H7 (cell line): ENCODE results near the gene ITGA1. TPM values are rescaled to one million over a fixed set of nuclear protein-coding genes. Genes with fewer than 3 reads are reported as not detected.

Source experiments
- DNase-seq: peaks from one replicate; pipeline ENCODE4 v3.0.0; 2012
- H3K27me3 ChIP-seq: 2 replicates; pipeline ENCODE4 v1.6.0; 2011; ENCODE audit warnings: mild to moderate bottlenecking, low read length; ENCODE audit not compliant: control insufficient read depth, insufficient read depth
- H3K36me3 ChIP-seq: replicated peaks from 2 replicates; pipeline ENCODE4 v1.5.1; 2011; ENCODE audit warnings: low read length; ENCODE audit not compliant: control insufficient read depth, insufficient read depth
- H3K4me3 ChIP-seq: 2 replicates; pipeline ENCODE4 v1.5.1; 2011; ENCODE audit warnings: low read depth, mild to moderate bottlenecking, control low read depth, low read length, moderate library complexity; ENCODE audit not compliant: insufficient read depth
- total RNA-seq: library from RNA; depleted of rRNA; stranded (reverse); fragments of >200 nt; shearing (Covaris generic); gene quantifications from 2 replicates; pipeline ENCODE4 v1.2.3, GENCODE V29; 2014

Gene ITGA1
- total RNA-seq, 1 experiment from 2014 or later = 2.6 TPM

GRCh38 chr5:52802272-52802973, 14.7 kb downstream of the ITGA1 start:
- no peaks in the 10 kb centered on the region for H3K27me3 ChIP-seq
- H3K36me3 ChIP-seq = peaks cover 7% of the 10 kb centered on the region
- no peak overlapping the region; the same call in 1 of the 2 replicates for H3K4me3 ChIP-seq
- no peak for DNase-seq

GRCh38 chr5:52802974-52803336, 15.2 kb downstream of the ITGA1 start:
- H3K4me3 ChIP-seq = no peak overlapping the region
- peaks cover 7% of the 10 kb centered on the region for H3K36me3 ChIP-seq
- DNase-seq = no peak
- H3K27me3 ChIP-seq = no peaks in the 10 kb centered on the region

- H3K27me3 ChIP-seq = no peaks in the 10 kb centered on the region
- no peak overlapping the region for H3K4me3 ChIP-seq
Measured at GRCh38 chr5:52804387-52804791, 16.7 kb downstream of the ITGA1 start.

GRCh38 chr5:52804981-52805380, 17.3 kb downstream of the ITGA1 start:
- Histone ChIP-seq H3K4me3 (no peak overlapping the region), H3K27me3 (no peaks in the 10 kb centered on the region), H3K36me3 (peaks cover 7% of the 10 kb centered on the region)
- DNase-seq = no peak

More at GRCh38 chr5:52804387-52804791, 16.7 kb downstream of the ITGA1 start:
- H3K36me3 ChIP-seq = peaks cover 7% of the 10 kb centered on the region
- no peak for DNase-seq

GRCh38 chr5:52805615-52806014, 17.9 kb downstream of the ITGA1 start:
- Histone ChIP-seq H3K36me3 (peaks cover 7% of the 10 kb centered on the region), H3K27me3 (no peaks in the 10 kb centered on the region), H3K4me3 (no peak overlapping the region)
- no peak for DNase-seq

GRCh38 chr5:52807037-52807436, 19.3 kb downstream of the ITGA1 start:
- DNase-seq = no peak
- no peaks in the 10 kb centered on the region for H3K27me3 ChIP-seq
- H3K4me3 ChIP-seq = no peak overlapping the region
- no peaks in the 10 kb centered on the region for H3K36me3 ChIP-seq

GRCh38 chr5:52807723-52808122, 20.0 kb downstream of the ITGA1 start:
- Histone ChIP-seq H3K27me3 (no peaks in the 10 kb centered on the region), H3K4me3 (no peak overlapping the region), H3K36me3 (no peaks in the 10 kb centered on the region)
- no peak for DNase-seq

- H3K4me3 ChIP-seq = no peak overlapping the region
- no peak for DNase-seq
- H3K36me3 ChIP-seq = no peaks in the 10 kb centered on the region
- no peaks in the 10 kb centered on the region for H3K27me3 ChIP-seq
Measured at GRCh38 chr5:52808316-52808901, 20.7 kb downstream of the ITGA1 start.

GRCh38 chr5:52809884-52810283, 22.2 kb downstream of the ITGA1 start:
- H3K36me3 ChIP-seq = no peaks in the 10 kb centered on the region
- no peak overlapping the region for H3K4me3 ChIP-seq
- DNase-seq = no peak
- no peaks in the 10 kb centered on the region for H3K27me3 ChIP-seq

- DNase-seq = no peak
Measured at GRCh38 chr5:52810426-52810825, 22.7 kb downstream of the ITGA1 start.

GRCh38 chr5:52811067-52811749, 23.5 kb downstream of the ITGA1 start:
- DNase-seq = no peak
- Histone ChIP-seq H3K4me3 (no peak overlapping the region), H3K27me3 (no peaks in the 10 kb centered on the region), H3K36me3 (no peaks in the 10 kb centered on the region)

More at GRCh38 chr5:52810426-52810825, 22.7 kb downstream of the ITGA1 start:
- H3K36me3 ChIP-seq = no peaks in the 10 kb centered on the region
- no peaks in the 10 kb centered on the region for H3K27me3 ChIP-seq
- H3K4me3 ChIP-seq = no peak overlapping the region

- H3K36me3 ChIP-seq = no peaks in the 10 kb centered on the region
- H3K27me3 ChIP-seq = no peaks in the 10 kb centered on the region
- no peak overlapping the region for H3K4me3 ChIP-seq
- no peak for DNase-seq
Measured at GRCh38 chr5:52814352-52815148, 26.8 kb downstream of the ITGA1 start.

- no peaks in the 10 kb centered on the region for H3K27me3 ChIP-seq
- no peaks in the 10 kb centered on the region for H3K36me3 ChIP-seq
- no peak overlapping the region for H3K4me3 ChIP-seq
- DNase-seq = no peak
Measured at GRCh38 chr5:52817818-52818217, 30.1 kb downstream of the ITGA1 start.

GRCh38 chr5:52818360-52818759, 30.6 kb downstream of the ITGA1 start:
- Histone ChIP-seq H3K27me3 (no peaks in the 10 kb centered on the region), H3K4me3 (no peak overlapping the region), H3K36me3 (no peaks in the 10 kb centered on the region)
- DNase-seq = no peak
